ENCODE results near the gene FREM2. TPM values are rescaled to one million over a fixed set of nuclear protein-coding genes. Genes with fewer than 3 reads are reported as not detected.

The FREM2 gene
- total RNA-seq, 1 donor from 2014 or later, result 13.9 TPM

DNA sequence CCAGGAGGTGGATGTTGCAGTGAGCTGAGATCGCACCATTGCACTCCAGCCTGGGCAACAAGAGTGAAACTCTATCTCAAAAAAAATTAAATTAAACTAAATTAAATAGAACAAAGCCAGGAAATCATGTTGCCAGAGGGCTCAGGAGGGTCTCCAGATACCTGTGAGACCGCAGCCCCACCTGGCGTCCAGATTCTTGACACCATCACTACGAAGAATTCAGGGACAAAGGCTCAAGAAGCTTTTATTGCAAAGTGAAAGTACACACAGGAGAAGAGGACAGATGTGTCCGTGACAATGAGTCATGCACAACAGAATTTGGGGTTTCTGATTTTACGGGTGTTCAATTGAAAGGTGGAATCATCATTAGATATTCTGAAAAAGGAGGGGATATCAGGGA, 227.2 kb downstream of the FREM2 start:
- DNase-seq (no peak), ATAC-seq (no peak)
- Histone ChIP-seq H3K9me3 (no peaks in the 10 kb centered on the region), H3K36me3 (no peaks in the 10 kb centered on the region), H3K4me1 (no peaks in the 10 kb centered on the region), H3K27ac (no peak overlapping the region), H3K4me3 (no peak overlapping the region), H3K27me3 (no peaks in the 10 kb centered on the region)
- TF ChIP-seq, protein P1, sequence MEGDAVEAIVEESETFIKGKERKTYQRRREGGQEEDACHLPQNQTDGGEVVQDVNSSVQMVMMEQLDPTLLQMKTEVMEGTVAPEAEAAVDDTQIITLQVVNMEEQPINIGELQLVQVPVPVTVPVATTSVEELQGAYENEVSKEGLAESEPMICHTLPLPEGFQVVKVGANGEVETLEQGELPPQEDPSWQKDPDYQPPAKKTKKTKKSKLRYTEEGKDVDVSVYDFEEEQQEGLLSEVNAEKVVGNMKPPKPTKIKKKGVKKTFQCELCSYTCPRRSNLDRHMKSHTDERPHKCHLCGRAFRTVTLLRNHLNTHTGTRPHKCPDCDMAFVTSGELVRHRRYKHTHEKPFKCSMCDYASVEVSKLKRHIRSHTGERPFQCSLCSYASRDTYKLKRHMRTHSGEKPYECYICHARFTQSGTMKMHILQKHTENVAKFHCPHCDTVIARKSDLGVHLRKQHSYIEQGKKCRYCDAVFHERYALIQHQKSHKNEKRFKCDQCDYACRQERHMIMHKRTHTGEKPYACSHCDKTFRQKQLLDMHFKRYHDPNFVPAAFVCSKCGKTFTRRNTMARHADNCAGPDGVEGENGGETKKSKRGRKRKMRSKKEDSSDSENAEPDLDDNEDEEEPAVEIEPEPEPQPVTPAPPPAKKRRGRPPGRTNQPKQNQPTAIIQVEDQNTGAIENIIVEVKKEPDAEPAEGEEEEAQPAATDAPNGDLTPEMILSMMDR (IDR thresholded peaks at IDR 0.05), result no peak
- intact Hi-C loops (cut with DNase I), result no loop called here

DNA sequence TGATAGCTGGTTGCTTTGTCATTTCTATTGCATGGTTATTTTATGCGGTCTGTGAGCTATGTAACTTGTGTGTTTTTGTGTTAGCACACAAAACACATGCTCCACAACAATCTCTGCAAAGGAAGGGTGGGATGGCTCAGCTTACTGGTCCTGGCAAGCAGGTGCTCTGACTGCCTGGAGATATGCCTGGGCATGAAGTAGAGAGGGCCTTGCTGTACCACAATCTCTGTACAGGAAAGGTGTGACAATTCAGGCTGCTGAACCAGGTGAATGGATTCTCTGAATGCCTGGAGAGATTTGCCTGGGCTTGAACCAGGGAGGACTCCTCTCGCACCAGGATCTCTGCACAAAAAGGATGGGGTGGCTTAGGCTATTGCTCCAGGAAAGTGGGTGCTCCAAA, 234.2 kb downstream of the FREM2 start:
- intact Hi-C loops (cut with DNase I), result no loop called here
- peaks cover 4% of the 10 kb centered on the region for H3K27me3 ChIP-seq

GRCh38 chr13:38922170-38922569, 235.3 kb downstream of the FREM2 start:
- no peak for ATAC-seq

More for the DNA sequence above, 234.2 kb downstream of the FREM2 start:
- ATAC-seq (no peak), DNase-seq (no peak)
- no peak overlapping the region for H3K4me3 ChIP-seq
- no peaks in the 10 kb centered on the region for H3K4me1 ChIP-seq
- no peak overlapping the region for H3K27ac ChIP-seq
- TF ChIP-seq, protein P1 (IDR thresholded peaks at IDR 0.05), result no peak
- no peaks in the 10 kb centered on the region for H3K36me3 ChIP-seq
- H3K9me3 ChIP-seq, result no peaks in the 10 kb centered on the region

DNA sequence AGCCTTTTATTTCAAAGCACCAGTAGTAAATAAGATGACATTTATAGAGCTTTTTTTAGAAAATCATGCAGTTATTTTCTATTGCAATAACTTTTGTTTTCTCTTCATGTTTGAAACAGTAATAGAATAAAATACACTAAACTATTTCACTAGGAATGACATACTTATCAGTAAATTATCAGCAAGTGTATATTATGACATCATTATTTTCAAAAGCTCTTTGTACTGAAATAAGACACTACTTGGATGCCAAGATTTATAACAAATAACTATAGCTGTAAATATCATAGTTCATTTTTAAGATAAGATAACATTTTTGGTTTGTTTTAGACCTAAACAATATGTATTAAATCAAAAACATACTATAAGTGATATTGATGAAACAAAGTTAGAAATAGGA, 246.9 kb downstream of the FREM2 start:
- TF ChIP-seq, protein P1 (IDR thresholded peaks at IDR 0.05), result no peak
- no peak overlapping the region for H3K4me3 ChIP-seq
- ATAC-seq, result no peak
- no peaks in the 10 kb centered on the region for H3K4me1 ChIP-seq
- H3K36me3 ChIP-seq, result no peaks in the 10 kb centered on the region
- intact Hi-C loops (cut with DNase I), result no loop called here
- DNase-seq, result no peak
- no peak overlapping the region for H3K27ac ChIP-seq
- H3K9me3 ChIP-seq, result no peaks in the 10 kb centered on the region
- peaks cover 3% of the 10 kb centered on the region for H3K27me3 ChIP-seq

More at GRCh38 chr13:38922170-38922569, 235.3 kb downstream of the FREM2 start:
- Histone ChIP-seq H3K4me1 (no peaks in the 10 kb centered on the region), H3K27me3 (peaks cover 4% of the 10 kb centered on the region), H3K36me3 (no peaks in the 10 kb centered on the region), H3K27ac (no peak overlapping the region), H3K4me3 (no peak overlapping the region), H3K9me3 (no peaks in the 10 kb centered on the region)
- intact Hi-C loops (cut with DNase I), result no loop called here
- TF ChIP-seq, protein P1 (IDR thresholded peaks at IDR 0.05), result no peak
- no peak for DNase-seq

Data from upper lobe of right lung (tissue), 1 donor.